ENCODE results near the gene SLAIN1. TPM values are rescaled to one million over a fixed set of nuclear protein-coding genes. Genes with fewer than 3 reads are reported as not detected.

SLAIN1 gene
- total and polyA plus RNA-seq, 10 of the 15 experiments (the other 5 are each of a cell fraction or from before 2014, with no cell fraction given): 11.9 to 140 (median 56.9) TPM

DNA sequence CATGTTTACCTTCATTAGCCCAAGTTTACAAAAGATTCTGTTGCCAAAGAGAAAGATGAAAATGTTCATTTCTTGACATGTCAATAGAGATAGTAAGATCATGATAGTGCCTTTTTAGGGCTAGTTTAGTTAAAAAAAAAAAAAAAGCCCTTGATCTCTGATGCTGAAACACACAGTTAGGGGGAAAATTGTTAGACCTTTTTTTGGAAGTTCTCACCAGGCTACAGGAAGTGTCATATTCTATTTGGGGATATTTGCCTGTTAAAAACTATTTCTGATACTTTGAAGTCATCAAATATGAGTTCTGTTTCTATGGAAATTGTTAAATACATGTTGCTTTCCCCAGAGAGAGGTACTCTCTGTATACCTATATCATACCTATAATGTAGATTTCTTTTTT is 21.6 kb downstream of the SLAIN1 start (continued):
- TF ChIP-seq, protein P1, sequence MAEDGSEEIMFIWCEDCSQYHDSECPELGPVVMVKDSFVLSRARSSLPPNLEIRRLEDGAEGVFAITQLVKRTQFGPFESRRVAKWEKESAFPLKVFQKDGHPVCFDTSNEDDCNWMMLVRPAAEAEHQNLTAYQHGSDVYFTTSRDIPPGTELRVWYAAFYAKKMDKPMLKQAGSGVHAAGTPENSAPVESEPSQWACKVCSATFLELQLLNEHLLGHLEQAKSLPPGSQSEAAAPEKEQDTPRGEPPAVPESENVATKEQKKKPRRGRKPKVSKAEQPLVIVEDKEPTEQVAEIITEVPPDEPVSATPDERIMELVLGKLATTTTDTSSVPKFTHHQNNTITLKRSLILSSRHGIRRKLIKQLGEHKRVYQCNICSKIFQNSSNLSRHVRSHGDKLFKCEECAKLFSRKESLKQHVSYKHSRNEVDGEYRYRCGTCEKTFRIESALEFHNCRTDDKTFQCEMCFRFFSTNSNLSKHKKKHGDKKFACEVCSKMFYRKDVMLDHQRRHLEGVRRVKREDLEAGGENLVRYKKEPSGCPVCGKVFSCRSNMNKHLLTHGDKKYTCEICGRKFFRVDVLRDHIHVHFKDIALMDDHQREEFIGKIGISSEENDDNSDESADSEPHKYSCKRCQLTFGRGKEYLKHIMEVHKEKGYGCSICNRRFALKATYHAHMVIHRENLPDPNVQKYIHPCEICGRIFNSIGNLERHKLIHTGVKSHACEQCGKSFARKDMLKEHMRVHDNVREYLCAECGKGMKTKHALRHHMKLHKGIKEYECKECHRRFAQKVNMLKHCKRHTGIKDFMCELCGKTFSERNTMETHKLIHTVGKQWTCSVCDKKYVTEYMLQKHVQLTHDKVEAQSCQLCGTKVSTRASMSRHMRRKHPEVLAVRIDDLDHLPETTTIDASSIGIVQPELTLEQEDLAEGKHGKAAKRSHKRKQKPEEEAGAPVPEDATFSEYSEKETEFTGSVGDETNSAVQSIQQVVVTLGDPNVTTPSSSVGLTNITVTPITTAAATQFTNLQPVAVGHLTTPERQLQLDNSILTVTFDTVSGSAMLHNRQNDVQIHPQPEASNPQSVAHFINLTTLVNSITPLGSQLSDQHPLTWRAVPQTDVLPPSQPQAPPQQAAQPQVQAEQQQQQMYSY (CRISPR knock-in tag; IDR thresholded peaks at IDR 0.05): no peak
- TF ChIP-seq SMAD5 (IDR thresholded peaks at IDR 0.05; ENCODE audit: low read depth): no peak
- TF ChIP-seq, protein P2, sequence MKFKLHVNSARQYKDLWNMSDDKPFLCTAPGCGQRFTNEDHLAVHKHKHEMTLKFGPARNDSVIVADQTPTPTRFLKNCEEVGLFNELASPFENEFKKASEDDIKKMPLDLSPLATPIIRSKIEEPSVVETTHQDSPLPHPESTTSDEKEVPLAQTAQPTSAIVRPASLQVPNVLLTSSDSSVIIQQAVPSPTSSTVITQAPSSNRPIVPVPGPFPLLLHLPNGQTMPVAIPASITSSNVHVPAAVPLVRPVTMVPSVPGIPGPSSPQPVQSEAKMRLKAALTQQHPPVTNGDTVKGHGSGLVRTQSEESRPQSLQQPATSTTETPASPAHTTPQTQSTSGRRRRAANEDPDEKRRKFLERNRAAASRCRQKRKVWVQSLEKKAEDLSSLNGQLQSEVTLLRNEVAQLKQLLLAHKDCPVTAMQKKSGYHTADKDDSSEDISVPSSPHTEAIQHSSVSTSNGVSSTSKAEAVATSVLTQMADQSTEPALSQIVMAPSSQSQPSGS (IDR thresholded peaks at IDR 0.05; ENCODE audit: low read length): peak; percentile 93
- no peak for TF ChIP-seq RBBP5 (conservative IDR thresholded peaks at IDR 0.05)
- TF ChIP-seq TCF3 (IDR thresholded peaks at IDR 0.05; ENCODE audit: borderline replicate concordance, insufficient read depth, low read depth, low read length): no peak
- TF ChIP-seq YY1 (IDR thresholded peaks at IDR 0.05; ENCODE audit: low read depth, low read length): no peak
- no peak for TF ChIP-seq SMARCA5 (IDR thresholded peaks at IDR 0.05)
- TF ChIP-seq RB1 (IDR thresholded peaks at IDR 0.05; ENCODE audit: borderline replicate concordance): no peak
- no peak for TF ChIP-seq BACH1 (IDR thresholded peaks at IDR 0.05; ENCODE audit: borderline replicate concordance)
- TF ChIP-seq, protein P3, sequence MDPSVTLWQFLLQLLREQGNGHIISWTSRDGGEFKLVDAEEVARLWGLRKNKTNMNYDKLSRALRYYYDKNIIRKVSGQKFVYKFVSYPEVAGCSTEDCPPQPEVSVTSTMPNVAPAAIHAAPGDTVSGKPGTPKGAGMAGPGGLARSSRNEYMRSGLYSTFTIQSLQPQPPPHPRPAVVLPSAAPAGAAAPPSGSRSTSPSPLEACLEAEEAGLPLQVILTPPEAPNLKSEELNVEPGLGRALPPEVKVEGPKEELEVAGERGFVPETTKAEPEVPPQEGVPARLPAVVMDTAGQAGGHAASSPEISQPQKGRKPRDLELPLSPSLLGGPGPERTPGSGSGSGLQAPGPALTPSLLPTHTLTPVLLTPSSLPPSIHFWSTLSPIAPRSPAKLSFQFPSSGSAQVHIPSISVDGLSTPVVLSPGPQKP (IDR thresholded peaks at IDR 0.05; ENCODE audit: low read depth, low read length): no peak
- no peak for TF ChIP-seq STAT3 (IDR thresholded peaks at IDR 0.05; ENCODE audit: low read depth, low read length)
- TF ChIP-seq, protein P4, sequence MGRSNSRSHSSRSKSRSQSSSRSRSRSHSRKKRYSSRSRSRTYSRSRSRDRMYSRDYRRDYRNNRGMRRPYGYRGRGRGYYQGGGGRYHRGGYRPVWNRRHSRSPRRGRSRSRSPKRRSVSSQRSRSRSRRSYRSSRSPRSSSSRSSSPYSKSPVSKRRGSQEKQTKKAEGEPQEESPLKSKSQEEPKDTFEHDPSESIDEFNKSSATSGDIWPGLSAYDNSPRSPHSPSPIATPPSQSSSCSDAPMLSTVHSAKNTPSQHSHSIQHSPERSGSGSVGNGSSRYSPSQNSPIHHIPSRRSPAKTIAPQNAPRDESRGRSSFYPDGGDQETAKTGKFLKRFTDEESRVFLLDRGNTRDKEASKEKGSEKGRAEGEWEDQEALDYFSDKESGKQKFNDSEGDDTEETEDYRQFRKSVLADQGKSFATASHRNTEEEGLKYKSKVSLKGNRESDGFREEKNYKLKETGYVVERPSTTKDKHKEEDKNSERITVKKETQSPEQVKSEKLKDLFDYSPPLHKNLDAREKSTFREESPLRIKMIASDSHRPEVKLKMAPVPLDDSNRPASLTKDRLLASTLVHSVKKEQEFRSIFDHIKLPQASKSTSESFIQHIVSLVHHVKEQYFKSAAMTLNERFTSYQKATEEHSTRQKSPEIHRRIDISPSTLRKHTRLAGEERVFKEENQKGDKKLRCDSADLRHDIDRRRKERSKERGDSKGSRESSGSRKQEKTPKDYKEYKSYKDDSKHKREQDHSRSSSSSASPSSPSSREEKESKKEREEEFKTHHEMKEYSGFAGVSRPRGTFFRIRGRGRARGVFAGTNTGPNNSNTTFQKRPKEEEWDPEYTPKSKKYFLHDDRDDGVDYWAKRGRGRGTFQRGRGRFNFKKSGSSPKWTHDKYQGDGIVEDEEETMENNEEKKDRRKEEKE (IDR thresholded peaks at IDR 0.05): no peak
- TF ChIP-seq, protein P5, sequence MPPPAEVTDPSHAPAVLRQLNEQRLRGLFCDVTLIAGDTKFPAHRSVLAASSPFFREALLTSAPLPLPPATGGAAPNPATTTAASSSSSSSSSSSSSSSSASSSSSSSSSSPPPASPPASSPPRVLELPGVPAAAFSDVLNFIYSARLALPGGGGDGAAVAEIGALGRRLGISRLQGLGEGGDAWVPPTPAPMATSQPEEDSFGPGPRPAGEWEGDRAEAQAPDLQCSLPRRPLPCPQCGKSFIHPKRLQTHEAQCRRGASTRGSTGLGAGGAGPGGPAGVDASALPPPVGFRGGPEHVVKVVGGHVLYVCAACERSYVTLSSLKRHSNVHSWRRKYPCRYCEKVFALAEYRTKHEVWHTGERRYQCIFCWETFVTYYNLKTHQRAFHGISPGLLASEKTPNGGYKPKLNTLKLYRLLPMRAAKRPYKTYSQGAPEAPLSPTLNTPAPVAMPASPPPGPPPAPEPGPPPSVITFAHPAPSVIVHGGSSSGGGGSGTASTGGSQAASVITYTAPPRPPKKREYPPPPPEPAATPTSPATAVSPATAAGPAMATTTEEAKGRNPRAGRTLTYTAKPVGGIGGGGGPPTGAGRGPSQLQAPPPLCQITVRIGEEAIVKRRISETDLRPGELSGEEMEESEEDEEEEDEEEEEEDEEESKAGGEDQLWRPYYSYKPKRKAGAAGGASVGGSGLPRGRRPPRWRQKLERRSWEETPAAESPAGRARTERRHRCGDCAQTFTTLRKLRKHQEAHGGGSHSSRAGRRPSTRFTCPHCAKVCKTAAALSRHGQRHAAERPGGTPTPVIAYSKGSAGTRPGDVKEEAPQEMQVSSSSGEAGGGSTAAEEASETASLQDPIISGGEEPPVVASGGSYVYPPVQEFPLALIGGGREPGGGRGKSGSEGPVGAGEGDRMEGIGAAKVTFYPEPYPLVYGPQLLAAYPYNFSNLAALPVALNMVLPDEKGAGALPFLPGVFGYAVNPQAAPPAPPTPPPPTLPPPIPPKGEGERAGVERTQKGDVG (CRISPR knock-in tag; IDR thresholded peaks at IDR 0.05): no peak
- TF ChIP-seq, protein P6, sequence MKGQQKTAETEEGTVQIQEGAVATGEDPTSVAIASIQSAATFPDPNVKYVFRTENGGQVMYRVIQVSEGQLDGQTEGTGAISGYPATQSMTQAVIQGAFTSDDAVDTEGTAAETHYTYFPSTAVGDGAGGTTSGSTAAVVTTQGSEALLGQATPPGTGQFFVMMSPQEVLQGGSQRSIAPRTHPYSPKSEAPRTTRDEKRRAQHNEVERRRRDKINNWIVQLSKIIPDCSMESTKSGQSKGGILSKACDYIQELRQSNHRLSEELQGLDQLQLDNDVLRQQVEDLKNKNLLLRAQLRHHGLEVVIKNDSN (IDR thresholded peaks at IDR 0.05; ENCODE audit: borderline replicate concordance, extremely low read length, insufficient read depth, low read depth, low read length): no peak
- no peak for TF ChIP-seq HDAC6 (IDR thresholded peaks at IDR 0.05; ENCODE audit: unreplicated experiment)
- no peak for TF ChIP-seq SP1 (IDR thresholded peaks at IDR 0.05; ENCODE audit: low read depth, low read length)
- TF ChIP-seq MYB (IDR thresholded peaks at IDR 0.05; ENCODE audit: borderline replicate concordance, low read depth, low read length): no peak

All from GM12878 (cell line).